ENCODE measurements around the gene CCDC183.
"Not testable (repeated sequence)": the region's sequence is repeated elsewhere in the genome, so short reads cannot be mapped to it uniquely, and the experiment has no call there.

The CCDC183 gene

GRCh38 chr9:136789523-136789937 is 6.6 kb upstream of the CCDC183 start:
- DNase-seq (ENCODE audit: insufficient read length) (no peak), FAIRE-seq (no peak)
- TF ChIP-seq TAF1 (IDR thresholded peaks at IDR 0.05; ENCODE audit: borderline replicate concordance, low read depth, low read length) (no peak), POLR2A (IDR thresholded peaks at IDR 0.05; ENCODE audit: low read depth, low read length) (no peak), POLR2AphosphoS5 (IDR thresholded peaks at IDR 0.05; ENCODE audit: low read depth, low read length) (no peak)

DNA sequence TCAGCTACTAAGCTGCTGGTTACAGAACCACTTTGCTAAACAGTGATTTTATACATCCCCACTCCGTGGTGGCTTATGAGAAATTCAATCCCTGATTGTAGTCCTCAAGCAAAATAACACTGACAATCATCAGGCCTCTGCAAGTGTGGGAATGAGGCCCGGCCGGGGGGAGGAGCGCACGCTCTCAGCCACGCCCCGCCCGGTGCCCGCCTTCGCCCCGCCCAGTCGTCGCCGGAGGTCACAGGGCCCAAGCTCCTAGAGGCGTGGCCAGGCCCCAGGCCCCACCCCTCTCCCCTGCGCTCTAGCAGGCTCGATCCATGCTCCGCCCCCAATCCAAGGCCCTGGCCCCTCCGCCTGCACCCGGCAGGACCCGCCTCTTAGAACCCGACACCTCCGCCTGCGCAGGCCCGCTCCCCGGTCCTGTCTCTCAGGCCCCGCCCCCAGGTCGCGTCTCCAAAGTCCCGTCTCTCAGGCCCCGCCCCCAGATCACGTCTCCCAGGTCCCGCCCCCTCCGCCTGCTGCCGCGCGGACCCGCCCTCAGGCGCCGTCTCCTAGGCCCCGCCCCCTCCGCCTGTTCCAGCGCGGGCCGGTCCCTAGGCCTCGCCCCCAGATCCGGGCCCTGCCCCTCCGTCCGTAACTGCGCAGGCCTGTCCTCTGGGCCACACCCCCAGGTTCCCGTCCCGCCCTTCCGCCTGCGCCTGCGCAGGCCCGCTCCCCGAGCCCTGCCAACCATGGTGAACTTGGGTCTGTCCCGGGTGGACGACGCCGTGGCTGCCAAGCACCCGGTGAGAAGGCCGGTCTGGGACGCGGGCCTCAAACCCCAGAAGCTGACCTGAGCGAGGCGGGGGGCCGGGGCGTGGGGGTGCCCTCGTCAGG is 5.3 kb upstream of the CCDC183 start, which contains the start of gene TMEM141:
TSS of gene TMEM141 (plus strand) at position 705 of the 876 bp plus-strand sequence. CDS start at position 732, 27 bp downstream.
- peak; percentile 68; the same call in 1 of the 2 replicates for TF ChIP-seq POLR2A (IDR thresholded peaks at IDR 0.05; ENCODE audit: low read depth, low read length)
- no peak for TF ChIP-seq TAF1 (IDR thresholded peaks at IDR 0.05; ENCODE audit: borderline replicate concordance, low read depth, low read length)
- 0 out of 2 replicates have a peak, but pooled peaks have one; percentile 34 for TF ChIP-seq POLR2AphosphoS5 (IDR thresholded peaks at IDR 0.05; ENCODE audit: low read depth, low read length)
- DNase-seq (ENCODE audit: insufficient read length) (peak; percentile 98), FAIRE-seq (peak; percentile 94)

GRCh38 chr9:136791516-136792276 is 4.4 kb upstream of the CCDC183 start:
- FAIRE-seq (no peak), DNase-seq (ENCODE audit: insufficient read length) (peak; percentile 68)

GRCh38 chr9:136792321-136793085 is 3.6 kb upstream of the CCDC183 start:
- TF ChIP-seq TAF1 (IDR thresholded peaks at IDR 0.05; ENCODE audit: borderline replicate concordance, low read depth, low read length) (no peak), POLR2AphosphoS5 (IDR thresholded peaks at IDR 0.05; ENCODE audit: low read depth, low read length) (no peak), POLR2A (IDR thresholded peaks at IDR 0.05; ENCODE audit: low read depth, low read length) (no peak)
- DNase-seq (ENCODE audit: insufficient read length), result no peak
- FAIRE-seq, result no peak

More at GRCh38 chr9:136791516-136792276, 4.4 kb upstream of the CCDC183 start:
- TF ChIP-seq TAF1 (IDR thresholded peaks at IDR 0.05; ENCODE audit: borderline replicate concordance, low read depth, low read length), result no peak
- TF ChIP-seq POLR2AphosphoS5 (IDR thresholded peaks at IDR 0.05; ENCODE audit: low read depth, low read length), result no peak
- TF ChIP-seq POLR2A (IDR thresholded peaks at IDR 0.05; ENCODE audit: low read depth, low read length), result no peak

DNA sequence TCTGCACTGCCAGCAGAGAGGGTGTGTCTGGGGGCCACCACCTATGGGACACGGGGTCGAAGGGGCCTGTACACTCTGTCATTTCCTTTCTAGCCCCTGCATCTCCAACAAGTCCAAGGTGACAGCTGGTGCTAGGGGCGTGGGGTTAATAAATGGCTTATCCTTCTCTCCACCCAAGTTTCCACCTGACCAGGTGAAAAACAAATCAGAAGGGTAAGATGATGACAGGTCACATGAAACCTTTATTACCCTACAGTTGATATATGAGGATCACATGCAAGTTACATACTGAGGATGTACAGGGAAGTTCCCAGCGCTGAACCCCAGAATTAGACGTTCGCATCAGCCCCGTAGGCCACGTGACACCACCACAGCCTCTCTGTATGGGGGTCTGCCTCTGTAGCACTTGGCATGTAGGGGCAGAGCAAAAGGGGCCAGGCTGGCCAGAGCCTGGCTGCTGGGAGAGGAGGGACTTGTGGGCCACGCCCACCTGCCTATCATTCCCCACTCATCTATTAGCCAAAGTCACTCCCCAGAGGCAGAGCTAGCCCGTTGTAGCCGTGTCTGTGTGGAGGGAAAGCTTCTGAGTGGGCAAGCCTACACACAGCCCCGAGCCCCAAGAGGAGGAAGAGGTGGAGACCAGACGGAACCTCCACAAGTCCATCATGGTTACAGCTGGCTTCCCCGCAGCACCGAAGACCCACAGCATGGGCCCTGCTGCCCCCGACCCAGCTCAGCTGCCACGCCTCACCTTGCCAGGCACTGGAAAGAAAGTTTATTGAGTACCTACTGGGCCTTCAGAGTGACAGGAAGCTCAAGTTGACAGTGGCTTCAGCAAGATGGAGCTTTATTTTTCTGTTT is 2.8 kb upstream of the CCDC183 start:
- DNase-seq (ENCODE audit: insufficient read length) (no peak), FAIRE-seq (no peak)
- TF ChIP-seq POLR2A (IDR thresholded peaks at IDR 0.05; ENCODE audit: low read depth, low read length), result no peak
- no peak for TF ChIP-seq TAF1 (IDR thresholded peaks at IDR 0.05; ENCODE audit: borderline replicate concordance, low read depth, low read length)

GRCh38 chr9:136794281-136794999 is 1.7 kb upstream of the CCDC183 start:
- no peak for TF ChIP-seq TAF1 (IDR thresholded peaks at IDR 0.05; ENCODE audit: borderline replicate concordance, low read depth, low read length)
- no peak for TF ChIP-seq POLR2AphosphoS5 (IDR thresholded peaks at IDR 0.05; ENCODE audit: low read depth, low read length)
- TF ChIP-seq POLR2A (IDR thresholded peaks at IDR 0.05; ENCODE audit: low read depth, low read length), result no peak
- DNase-seq (ENCODE audit: insufficient read length), result no peak
- no peak for FAIRE-seq

DNA sequence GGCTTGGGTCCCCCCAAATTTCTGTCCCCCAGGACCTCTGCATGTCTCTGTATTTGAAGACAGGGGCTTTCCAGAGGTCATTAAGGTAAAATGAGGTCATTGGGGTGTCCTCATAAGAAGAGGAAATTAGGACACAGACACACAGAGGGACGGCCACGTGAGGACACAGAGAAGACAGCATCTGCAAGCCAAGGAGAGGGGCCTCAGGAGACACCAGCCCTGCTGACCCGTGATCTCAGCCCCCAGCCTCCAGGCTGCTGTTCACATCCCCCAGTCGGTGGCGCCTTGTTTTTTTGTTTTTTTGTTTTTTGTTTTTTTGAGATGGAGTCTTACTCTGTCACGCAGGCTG is 1.2 kb upstream of the CCDC183 start:
- no peak for TF ChIP-seq POLR2A (IDR thresholded peaks at IDR 0.05; ENCODE audit: low read depth, low read length)
- TF ChIP-seq POLR2AphosphoS5 (IDR thresholded peaks at IDR 0.05; ENCODE audit: low read depth, low read length), result no peak
- TF ChIP-seq TAF1 (IDR thresholded peaks at IDR 0.05; ENCODE audit: borderline replicate concordance, low read depth, low read length), result no peak
- no peak for FAIRE-seq
- no peak for DNase-seq (ENCODE audit: insufficient read length)

DNA sequence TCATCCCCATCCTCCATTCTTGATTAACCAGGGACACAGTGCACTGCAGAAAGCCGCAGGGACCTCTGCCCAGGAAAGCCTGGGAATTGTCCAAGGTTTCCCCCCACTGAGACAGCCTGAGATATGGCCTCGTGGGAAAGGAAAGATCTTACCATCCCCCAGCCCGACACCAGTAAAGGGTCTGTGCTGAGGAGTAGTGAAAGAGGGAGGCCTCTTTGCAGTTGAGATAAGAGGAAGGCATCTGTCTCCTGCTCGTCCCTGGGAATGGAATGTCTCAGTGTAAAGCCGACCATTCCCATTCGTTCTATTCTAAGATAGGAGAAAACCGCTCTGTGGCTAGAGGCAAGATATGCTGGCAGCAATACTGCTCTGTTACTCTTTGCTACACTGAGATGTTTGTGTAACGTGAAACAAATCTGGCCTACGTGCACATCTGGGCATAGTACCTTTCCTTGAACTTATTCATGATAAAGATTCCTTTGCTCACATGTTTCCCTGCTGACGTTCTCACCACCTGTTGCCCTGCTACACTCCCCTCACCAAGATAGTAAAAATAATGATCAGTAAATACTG is 723 bp downstream of the CCDC183 start:
- FAIRE-seq; DNase-seq (ENCODE audit: insufficient read length): not testable (repeated sequence)

DNA sequence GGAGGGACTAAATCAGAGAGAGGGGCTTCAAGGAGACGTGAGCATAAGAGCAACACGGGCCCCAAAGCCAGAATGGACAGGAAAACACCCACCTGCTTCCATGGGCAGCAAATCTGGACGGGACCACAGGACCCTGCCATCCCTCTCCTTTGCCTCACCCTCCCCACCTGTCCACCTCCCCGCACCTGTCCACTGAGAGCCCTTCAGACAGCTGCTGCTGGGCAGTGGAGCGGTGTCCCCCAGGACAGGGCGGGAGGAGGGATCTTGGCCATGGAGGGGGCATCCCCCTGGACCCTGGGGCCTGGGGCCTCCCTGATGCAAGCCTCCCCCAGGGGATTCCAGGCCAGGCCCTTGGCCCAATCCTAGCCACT is 2.6 kb downstream of the CCDC183 start:
- DNase-seq (ENCODE audit: insufficient read length), result no peak
- FAIRE-seq, result no peak
- TF ChIP-seq POLR2A (IDR thresholded peaks at IDR 0.05; ENCODE audit: low read depth, low read length) (no peak), POLR2AphosphoS5 (IDR thresholded peaks at IDR 0.05; ENCODE audit: low read depth, low read length) (no peak), TAF1 (IDR thresholded peaks at IDR 0.05; ENCODE audit: borderline replicate concordance, low read depth, low read length) (no peak)

Data from GM12892 (cell line).